IPS-NIHi11 (cell line): ENCODE measurements around the gene METTL25B.

Experiments used
- DNase-seq: peaks from one replicate; pipeline ENCODE4 v3.0.0; 2012; ENCODE audit warnings: mixed read lengths, low spot score

Gene METTL25B

DNA sequence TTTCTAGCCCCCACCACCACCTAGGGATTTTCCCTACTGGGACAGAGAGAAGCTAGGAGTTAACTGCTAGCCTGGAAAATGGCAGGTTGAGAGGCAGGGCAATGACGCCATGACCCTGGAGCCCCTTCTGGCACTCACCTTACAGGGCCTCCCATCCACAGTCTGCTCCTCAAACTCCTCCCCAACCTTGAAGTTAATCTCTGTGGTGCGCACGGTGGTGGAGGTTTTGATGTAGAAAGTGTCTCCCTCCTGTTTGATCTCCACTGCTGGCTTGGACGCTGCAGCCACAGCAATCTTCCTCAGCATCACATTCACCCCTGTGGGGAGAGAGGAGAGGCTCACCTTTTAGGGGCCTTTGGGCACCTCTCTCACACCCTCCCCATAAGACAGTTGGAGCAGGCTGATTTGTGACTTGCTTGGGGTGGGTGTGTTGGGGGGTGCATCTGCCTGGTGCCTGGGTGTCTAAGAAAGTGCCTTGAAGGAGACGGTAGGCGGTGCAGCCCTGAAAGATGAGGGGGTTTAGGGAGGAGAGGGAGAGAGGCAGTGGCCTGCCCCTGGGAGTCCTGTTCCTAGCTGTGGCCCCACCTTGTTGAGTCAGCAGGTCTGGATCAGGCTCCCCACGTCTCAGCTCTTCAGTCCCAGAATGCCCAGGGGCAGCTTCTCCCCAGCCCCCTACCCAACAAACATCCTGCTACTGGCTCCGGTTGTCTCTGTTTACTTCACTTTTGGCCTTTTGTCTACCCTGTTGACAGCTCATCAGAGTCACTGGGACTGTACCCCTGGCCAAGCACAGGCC is 27.3 kb upstream of the METTL25B start:
- DNase-seq: no peak

DNA sequence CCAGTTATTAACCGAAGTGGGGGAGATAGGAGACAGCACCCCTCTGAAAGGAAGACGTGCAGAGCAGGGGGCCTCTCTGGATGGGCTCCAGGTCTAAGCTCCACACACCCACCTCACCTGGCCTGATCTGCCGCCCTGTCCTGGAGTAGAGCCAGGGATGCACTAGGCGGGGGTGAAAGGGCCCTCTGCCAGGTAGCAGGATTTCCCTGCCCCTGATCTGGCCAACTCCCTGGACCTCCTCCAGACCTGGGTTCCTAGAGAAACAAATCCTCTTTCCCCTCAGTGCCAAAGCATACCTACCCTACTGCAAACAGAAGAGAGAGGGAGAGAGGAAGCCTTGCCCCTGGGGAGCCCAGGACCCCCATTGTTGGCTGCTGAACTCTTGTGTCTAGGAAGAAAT is 24.9 kb upstream of the METTL25B start:
- no peak for DNase-seq

DNA sequence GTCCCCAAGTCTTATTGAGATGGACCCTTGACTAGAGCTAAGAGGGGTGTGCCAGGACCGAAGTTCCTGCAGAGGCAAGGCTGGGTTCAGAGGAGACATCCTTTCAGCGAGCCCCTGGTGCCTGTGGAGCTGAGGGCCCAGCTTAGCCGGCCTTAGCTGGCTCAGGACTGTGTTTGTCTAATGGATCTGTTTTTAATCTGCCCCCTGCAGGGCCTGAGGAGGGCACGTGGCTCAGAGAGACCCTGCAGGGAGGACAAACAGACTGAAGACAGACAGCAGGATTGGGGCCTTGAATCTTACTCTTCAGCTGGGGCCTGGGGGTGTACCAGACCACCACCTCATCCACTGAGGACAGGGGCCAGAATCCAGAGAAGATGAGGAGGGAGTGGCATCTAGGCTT is 24.5 kb upstream of the METTL25B start:
- DNase-seq: peak; percentile 41

DNA sequence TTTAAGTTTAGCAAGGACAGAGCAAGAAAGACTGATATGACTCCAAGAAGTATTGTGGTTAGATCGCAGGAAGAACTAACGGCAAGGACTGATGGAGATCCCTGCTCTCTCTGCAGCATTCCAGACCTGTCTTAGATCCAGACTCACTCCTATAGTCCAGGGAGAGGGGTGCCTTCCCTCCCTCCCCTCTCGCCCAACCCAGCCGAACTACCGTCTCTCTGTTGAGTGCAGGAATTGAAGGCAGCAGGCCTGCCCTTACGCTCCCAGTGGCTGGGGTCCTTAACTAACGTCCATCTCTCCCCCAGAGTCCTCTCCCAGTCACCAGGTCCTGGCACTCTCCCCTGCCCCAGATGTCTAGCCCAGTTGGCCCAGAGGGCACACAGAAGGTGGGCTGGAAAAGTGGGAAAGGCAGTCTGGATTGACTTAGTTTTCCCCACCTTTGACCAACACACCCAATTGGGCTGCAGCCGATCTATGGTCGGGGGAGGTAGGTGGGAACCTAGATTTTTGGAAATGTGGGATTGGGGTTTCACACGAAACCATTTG is 24.0 kb upstream of the METTL25B start:
- no peak for DNase-seq

DNA sequence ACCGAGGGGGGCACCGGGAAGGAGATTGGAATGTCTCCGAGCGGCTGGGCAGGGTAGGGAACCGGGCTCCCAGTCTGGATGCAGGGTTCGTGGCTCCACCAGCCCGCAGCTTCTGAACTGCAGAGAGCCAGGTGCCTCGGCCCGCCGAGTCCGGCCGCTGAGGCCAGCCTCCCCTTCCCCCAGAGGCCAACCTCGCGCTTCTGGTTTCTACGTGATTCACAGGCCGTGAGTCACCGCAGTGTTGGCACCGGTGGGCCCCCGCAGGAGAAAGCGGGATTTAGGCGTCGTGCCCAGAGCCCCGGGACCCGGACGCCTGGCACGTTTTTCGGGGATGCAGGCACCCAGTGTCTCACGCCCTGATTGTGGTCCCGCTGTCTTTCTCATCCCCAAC is 23.3 kb upstream of the METTL25B start:
- no peak for DNase-seq

DNA sequence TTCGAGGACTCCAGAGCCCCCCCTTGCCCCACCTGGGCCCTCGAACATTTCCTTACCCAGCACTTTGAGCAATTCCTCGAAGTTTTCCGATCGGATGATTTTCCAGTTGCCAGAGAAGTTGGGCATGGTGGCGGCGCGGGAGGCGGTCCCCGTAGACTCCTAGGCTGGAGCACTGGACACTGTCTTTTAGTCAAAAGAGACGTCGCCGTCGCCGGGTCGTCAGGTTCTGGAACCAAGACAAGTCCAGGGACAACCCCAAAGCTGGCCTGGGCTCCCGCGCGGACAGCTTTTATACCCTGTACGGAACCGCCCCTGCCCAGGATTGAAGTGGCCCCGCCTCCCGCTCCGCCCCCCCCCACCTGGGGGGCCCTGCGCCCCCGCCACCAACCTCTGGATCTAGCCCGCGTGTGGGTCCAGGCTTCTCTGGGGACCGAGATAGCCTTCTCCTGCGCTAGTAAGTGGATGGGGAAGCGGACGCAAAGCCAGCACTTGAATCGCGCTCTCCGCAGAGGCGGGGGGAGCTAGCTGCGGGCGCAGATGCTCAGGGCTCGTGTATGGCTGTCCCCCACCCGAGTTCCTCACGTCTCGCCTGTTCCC is 22.9 kb upstream of the METTL25B start, which contains the start of gene CRABP2:
CRABP2 (minus strand) TSS at position 263 of the 597 bp plus-strand sequence; CDS start at position 126, 137 bp downstream.
- DNase-seq: no peak

DNA sequence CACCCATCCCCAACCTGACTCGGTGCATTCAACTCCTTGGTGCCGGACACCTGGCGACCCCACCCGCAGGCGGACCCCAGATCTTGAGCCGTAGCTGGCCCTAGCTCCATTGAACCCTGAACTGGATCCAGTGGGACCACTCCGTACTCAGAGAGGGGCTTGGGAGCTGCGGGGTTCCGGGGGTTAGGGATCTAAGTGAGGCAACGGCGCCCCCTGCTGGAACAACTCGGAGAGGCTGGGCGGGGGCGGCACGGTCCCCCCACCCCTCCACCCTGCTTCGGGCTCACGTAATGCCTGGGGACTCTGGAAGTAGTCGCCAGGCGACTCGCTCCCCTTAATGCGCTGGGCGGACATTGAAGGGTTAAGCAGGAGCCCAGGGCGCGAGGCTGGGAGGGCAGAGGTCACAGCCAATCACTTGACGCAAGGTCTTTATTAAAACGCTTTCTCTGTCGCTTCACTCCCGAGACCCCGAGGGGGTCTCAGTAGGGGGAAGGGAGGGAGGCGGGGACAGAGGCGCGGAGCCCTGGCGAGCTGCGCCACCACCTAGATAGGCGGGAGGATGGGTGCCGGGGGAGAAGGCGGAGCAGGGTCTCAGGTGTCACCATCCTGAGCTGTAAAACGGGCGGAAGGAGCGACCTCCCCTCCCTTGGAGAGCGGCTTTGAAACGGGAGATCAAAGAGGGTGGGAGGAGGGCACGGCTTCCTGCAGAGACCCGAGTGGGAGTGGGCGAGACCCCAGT is 22.2 kb upstream of the METTL25B start:
- DNase-seq: peak; percentile 80

DNA sequence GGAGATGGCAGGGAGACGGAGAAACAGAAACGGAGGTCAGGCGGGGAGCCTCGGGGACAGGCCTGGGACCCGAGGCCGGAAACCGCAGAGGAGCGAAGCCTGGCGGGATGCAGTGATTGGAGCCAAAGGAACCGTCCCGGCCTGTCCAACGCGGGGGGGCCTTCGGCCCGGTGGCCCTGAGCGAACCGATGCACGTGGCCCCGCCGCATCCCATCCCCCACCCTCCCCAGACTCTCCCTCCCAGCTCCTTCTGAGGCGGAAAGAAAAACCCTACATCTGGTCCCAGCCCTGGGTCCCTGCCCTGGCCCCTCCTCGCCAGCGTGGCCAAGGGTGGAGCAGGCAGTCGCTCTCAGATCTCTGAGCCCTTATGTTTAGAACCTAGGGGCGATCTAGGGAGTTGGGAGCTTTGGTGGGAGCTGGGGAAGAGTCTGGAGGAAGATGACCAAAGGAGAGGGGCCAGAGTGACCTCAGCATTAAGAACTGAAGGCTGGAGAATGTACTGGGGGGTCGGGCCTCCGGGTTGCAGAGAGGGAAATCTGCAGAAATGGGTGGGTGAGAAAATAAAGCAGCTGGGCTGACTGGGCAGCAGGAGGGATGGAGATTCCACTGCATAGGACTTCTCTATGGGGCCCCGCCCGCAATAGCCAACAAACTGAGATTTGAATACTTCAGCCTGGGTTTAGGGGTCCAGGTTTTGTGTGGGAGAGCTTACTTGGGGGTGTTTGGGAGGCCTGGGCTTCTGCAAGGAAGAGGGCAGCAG is 21.4 kb upstream of the METTL25B start:
- DNase-seq: no peak

DNA sequence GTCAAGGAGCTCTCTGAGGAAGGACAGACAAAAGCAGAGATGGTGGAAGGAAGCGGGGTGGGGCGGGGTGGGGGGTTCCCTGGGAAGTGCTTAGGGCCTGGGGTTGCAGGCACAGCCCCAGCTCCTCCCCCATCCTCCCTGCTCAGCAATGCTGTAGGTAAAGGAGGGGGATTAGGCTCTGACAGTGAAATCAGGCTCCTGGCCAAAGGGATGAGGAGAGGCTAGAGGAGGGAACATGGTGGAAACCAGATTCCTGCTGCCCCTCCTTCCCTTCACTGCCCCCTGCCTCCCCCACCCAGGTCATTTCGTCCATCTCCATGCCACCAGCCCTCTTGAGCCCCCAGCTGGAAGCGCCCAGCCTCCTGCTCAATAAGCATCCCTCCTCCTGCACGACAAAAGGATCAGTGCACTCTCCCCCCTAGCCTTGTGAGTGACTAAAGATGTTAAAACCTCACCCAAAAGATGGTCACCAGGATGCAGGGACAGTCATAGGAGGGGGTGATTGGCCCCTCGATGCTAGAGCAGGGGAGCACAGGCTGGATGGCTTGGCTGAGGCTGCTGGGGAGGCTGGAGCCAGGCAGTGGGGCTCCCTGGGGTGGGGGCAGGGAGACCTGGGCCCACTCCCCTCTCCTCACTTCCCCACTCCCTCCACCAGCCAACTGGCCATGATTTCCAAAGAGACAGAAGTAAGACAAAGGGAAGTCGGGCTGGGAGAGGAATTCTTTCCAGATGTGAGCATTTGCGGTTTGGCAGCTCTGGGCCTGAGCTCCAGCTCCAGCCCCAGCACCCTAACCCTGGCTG is 20.7 kb upstream of the METTL25B start:
- no peak for DNase-seq

DNA sequence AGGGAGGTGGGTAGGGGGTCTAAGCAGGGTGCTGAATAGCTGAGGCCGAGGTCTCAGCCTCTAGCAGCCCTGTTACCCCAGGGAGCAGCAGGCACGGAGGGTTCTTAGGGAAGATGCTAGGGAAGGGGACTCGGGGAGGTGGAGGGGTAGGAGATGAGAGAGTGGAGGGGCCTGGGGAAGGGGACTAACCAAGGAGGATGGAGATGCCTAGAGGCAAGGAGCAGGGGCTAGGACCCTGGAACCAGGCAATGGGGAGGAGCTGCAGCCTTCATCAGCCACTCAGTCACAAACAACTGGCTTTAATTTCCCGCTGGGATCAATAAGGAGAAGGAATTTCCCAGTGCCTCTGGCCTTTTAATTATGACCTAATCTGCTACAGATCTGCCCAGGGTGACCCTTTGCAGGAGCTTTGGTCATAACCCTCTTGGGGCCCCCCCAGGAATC is 20.0 kb upstream of the METTL25B start:
- DNase-seq: peak; percentile 74

DNA sequence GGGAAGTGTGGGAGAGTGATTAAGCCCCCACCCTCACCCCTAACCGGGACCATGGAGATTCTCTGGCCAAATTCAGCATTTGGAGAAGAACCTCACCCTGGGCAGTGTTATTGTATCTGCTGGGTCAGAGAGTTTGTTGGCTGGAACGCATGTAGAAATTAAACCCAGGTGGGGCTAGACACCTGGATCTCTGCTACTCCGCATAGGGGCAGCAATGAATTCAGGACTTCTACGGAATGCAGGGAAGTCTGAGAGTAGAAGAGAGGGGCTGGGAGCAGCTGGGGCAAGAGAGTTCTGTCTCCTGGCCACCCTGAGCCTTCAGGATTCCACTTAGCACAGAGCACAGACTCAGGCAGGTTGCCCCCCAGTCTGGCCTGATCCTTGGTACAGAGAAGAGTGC is 19.2 kb upstream of the METTL25B start:
- no peak for DNase-seq

DNA sequence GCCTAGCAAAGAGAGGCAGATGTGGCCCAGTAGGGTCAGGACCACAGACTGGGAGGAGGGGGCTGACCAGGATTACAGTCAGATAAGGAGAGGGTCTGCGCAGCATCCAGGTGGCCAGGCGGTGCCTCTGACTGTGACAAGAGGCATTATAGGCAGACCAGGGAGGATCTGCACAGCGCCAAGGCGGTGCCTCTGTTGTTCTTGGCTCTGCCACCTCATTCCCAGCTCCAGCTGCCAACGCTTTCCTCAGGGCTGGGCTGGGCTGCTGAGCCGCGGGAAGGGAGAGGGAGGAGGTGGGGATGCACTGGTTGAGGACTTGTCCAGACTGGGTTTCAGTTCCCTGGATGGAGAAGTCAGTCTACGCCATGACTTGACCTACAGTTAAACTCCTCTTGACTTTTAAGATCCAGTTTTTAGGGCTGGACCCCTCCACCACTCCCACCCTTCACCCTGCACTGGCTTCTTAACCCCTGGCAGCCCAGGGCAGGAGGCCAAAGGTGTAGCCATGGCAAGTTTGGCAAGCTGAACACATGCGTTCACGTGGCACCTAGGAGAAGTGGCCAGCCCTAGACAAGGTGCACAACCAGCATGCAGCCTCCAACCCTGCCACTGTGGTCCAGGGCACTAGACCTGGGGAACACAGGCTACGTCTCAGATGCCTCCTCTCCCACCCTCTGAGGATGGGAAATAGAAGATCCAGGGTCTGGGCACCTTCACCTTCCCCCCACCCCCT is 18.3 kb upstream of the METTL25B start:
- DNase-seq: no peak

DNA sequence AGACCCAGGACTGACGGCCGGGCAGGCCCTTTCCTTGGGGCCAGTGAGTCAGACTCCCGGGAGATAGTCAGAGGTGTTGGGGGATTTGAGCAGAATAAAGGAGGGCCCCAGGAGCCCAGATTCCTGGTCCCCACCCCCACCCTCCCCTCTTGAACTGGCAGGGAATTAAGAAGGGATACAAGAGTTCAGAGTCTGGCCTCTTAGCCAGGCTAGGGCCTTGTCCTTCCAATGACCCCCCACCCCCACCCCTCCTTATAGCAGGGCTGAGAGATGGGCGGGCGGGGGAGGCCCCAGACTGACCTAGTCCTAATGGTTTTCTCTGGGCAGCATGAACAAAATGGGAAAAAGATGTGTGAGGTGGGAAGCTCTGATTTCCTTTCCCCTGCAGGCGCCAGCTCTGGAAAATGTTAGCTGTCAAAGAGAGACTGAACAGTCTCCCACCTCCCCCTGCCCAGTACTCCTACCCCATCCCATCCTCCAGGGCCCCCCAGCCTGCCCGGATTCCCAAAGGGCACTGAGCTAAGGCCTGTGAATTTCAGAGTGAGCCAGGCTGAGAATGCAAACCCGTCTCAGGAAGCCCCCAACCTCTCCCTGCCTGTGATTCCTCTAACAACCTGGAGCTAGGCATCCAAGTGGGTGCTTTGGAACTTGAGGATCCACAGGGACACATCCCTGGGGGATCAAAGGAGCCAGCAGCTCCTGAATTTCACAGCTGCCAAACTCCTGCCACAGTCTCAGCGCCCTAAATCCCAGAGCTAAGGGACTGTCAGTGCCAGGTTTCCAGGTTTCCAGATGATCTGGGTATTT is 17.1 kb upstream of the METTL25B start:
- DNase-seq: peak; percentile 12

DNA sequence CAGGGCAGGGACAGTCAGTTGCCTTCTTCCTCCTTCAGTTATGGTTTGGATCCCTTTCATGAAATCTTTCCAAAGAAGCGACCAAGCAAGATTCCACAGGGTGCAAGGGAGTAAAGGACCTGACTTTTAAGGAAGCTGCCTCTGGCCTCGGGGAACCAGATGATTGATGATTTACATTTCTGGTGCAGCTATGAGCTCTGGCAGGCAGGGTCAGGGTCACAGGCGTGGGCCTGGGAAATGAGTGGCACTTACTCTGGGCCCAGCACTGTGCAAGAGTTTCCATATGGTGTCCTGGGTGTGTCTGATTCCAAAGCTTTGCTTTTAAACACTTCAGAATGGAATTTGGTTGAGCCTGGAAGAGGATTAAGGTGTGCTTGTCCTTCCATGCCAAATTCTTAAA is 15.6 kb upstream of the METTL25B start:
- DNase-seq: no peak

DNA sequence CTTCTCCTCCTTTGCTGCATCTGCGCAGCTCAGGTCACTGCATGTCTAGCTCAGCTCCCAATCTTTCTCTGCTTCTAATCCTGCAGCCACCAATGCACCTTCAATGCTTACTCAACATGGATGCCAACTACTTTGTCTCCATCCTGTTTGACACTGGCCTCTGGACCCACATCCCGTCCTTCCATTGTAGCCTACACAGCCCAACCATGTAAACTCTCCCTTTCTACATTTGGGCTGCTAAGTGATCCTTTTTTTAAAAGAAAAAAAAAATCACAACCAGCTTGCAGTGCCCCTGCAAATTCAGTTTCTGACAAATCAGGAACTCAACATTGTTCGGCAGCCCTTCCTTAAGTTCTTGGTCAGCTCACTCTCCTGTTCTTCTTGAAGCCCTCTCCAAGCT is 13.4 kb upstream of the METTL25B start:
- no peak for DNase-seq

DNA sequence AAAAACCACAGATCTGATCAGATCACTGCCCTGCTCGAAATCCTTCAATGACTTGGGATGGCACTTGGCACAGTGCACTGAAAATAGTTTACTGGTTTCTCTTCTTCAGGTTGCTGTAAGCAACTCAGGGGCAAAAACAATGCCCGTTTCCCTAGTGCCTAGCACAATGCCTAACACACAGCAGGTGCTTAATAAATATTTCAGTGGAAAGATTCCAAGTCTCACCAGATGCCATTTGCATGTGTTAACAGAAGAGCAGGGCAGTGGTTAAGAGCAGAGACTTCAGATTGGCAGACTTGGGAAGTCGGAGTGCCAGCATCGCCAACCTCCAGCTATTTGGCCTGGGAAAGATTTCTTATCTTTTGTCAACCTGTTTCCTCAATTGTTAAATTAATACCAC is 10.9 kb upstream of the METTL25B start:
- DNase-seq: no peak

DNA sequence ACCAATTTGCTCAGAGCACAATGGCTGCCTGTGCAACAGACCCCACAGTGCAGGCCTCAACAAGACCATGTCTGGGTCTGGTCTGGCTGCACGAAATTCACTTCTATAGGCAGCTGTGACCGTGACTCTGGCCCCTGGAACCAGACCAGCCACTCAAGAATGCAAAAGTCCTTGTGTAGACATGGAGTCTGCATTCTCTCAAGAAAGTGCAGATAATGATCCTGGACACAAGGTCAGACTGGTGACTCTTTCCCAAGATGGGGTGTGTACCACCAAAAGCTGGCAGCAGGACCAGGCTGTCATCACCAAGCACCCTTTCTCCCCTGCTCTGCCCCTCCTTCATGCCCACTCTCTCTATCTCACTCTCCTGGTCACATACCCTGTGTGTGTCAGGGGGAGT is 7.1 kb upstream of the METTL25B start:
- no peak for DNase-seq

DNA sequence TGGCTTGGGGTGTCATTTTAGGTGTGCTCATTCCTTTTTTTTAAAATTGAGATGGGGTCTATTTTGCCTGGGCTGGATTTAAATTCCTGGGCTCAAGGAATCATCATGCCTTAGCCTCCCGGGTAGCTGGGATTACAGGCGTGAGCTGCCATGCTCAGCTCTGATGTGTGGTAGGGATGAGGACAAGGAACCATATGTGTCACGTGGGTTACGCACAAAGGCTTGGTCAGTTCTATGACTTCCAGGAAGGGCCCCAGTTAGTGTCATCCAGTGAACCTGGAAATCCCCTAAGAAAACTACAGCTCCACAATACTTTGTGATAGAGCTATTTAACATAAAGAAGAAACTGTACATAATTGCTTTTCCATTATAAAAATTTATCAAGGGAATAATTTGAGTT is 6.7 kb upstream of the METTL25B start:
- no peak for DNase-seq

DNA sequence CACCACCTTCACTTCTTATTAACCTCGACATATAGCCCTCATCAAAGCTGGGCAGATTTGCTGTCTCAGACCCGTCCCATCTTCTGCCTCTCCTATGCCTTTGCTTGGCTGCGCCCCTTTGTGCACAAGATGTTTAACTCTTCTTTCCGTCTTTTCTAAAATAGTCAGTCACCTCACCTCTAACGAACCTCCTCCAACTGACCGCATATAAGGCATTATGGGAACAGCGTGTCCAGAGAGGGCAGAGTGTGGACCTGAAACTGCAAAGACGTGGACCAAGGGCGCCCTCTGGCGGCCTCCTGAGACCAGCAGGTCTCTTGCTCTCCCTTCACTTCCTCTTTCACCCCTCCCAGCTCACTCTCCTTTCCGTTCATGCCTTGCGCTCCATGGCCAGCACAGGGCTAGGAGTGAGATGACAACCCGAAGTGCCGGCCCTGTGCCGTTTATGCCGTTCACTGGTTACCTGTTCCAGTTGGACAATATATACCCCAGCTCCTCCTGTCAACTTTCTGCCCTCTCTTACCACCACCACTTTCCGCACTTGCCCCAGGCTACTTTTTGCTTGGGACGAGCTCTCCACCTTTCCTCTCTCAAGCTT is 2.5 kb upstream of the METTL25B start:
- DNase-seq: peak; percentile 85
